GM12801 (cell line): Measurements from ENCODE around the gene STIM2.

ENCODE experiments used
- TF ChIP-seq, protein P1 (sequence below): IDR thresholded peaks from one replicate; pipeline ENCODE4 v1.5.1; 2011; ENCODE audit warnings: control low read depth; ENCODE audit not compliant: insufficient read length; ENCODE audit errors: extremely low read depth

Gene STIM2

GRCh38 chr4:27005905-27006590, 145.4 kb downstream of the STIM2 start:
- TF ChIP-seq, protein P1, sequence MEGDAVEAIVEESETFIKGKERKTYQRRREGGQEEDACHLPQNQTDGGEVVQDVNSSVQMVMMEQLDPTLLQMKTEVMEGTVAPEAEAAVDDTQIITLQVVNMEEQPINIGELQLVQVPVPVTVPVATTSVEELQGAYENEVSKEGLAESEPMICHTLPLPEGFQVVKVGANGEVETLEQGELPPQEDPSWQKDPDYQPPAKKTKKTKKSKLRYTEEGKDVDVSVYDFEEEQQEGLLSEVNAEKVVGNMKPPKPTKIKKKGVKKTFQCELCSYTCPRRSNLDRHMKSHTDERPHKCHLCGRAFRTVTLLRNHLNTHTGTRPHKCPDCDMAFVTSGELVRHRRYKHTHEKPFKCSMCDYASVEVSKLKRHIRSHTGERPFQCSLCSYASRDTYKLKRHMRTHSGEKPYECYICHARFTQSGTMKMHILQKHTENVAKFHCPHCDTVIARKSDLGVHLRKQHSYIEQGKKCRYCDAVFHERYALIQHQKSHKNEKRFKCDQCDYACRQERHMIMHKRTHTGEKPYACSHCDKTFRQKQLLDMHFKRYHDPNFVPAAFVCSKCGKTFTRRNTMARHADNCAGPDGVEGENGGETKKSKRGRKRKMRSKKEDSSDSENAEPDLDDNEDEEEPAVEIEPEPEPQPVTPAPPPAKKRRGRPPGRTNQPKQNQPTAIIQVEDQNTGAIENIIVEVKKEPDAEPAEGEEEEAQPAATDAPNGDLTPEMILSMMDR: no peak

GRCh38 chr4:27006646-27007045, 146.0 kb downstream of the STIM2 start:
- TF ChIP-seq, protein P1: no peak

GRCh38 chr4:27007507-27007906, 146.9 kb downstream of the STIM2 start:
- TF ChIP-seq, protein P1: no peak

DNA sequence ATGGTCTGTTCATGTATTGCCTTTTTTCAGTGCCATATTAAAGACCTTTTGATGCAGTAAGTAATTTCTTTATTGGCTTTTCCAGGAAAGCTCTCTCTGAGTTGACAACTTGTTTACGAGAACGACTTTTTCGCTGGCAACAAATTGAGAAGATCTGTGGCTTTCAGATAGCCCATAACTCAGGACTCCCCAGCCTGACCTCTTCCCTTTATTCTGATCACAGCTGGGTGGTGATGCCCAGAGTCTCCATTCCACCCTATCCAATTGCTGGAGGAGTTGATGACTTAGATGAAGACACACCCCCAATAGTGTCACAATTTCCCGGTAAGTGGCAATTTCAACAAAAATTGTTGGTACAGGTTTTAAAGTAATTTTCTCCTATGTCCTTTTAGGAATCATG, 148.0 kb downstream of the STIM2 start:
- TF ChIP-seq, protein P1: no peak

DNA sequence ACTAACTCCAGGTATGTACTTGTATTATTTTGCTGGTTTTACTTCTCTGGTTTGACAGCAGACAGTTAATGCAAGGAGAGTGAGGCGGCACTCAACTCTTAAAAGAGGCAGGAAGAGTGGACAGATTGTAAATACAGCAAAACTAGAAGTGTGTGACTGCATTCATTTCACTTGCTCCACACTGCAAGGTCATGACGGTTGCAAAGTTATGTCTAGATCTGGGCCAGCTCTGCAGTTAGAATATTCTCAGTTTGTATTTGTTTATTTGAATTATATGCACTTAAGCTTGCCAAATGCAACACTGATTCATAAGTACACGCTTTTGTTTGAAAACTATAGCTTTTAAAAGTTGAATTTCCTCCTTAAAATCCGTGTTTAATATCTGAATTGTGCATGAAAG, 148.9 kb downstream of the STIM2 start:
- TF ChIP-seq, protein P1: no peak

DNA sequence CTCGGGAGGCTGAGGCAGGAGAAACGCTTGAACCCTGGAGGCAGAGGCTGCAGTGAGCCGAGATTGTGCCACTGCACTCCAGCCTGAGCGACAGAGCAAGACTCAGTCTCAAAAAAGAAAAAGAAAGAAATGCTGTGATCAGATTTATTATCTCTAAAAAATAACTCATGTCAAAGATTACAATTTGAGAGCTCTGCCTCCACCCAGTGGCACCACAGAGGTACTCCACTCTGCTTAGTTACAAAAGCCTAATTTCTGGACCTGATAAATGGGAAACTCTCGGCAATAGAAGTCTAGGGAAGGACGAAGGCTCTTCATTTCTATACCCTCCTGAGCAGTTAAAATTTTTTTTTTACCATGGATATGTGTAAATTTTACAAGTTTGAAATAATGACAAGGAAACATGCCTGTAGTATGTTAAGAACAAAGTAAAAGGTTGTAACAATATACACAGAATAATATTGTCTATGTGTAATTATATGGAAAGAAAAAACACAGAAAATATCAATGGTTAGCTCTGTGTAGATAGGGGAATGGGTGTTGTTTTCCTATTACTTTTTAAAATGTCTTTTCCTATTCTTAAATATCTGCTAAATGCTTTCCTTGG, 149.8 kb downstream of the STIM2 start:
- TF ChIP-seq, protein P1: no peak

DNA sequence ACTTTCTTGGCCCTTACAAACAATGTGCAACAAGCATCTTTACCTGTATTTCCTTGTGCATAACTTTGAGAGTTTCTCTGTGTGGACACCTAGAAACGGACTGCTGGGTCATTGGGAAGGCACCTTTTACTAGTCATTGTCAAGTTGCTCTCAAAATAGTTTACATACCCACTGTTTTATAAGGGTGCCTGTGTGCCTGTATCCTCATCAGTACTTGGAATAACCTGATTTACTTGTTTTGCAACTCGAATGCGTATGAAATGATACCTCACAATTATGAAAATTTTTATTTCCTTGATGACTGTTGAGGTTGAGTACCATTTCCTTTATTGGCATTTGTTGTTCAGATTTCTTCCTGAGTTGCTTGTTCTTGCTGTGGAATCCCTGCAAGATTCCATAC, 150.8 kb downstream of the STIM2 start:
- TF ChIP-seq, protein P1: no peak
